Kidney epithelial cell (primary cell): ENCODE data around the gene TP73. TPM values are rescaled to one million over a fixed set of nuclear protein-coding genes. Genes with fewer than 3 reads are reported as not detected.

Experiments
- DNase-seq: peaks from one replicate; pipeline ENCODE4 v3.0.0-alpha.2; 2010; ENCODE audit warnings: low read depth
- H3K27me3 ChIP-seq: 2 replicates; pipeline ENCODE4 v1.6.0; 2011; ENCODE audit warnings: low read length; ENCODE audit not compliant: control insufficient read depth, insufficient read depth
- H3K36me3 ChIP-seq: 2 replicates; pipeline ENCODE4 v1.5.1; 2011; ENCODE audit warnings: low read length; ENCODE audit not compliant: control insufficient read depth, insufficient read depth
- H3K4me3 ChIP-seq: 2 replicates; pipeline ENCODE4 v1.5.1; 2011; ENCODE audit warnings: low read depth, mild to moderate bottlenecking, control low read depth, low read length
- CTCF ChIP-seq: IDR thresholded peaks from 2 replicates; pipeline ENCODE4 v1.5.1; 2011; ENCODE audit warnings: mild to moderate bottlenecking, moderate library complexity, low read length, control low read depth, inconsistent platforms; ENCODE audit not compliant: insufficient read depth, poor library complexity, severe bottlenecking
- total RNA-seq: library from RNA; depleted of rRNA; stranded (reverse); fragments of >200 nt; gene quantifications from 2 replicates; pipeline ENCODE4 v1.2.3, GENCODE V29; 2015

TP73 gene
- total RNA-seq, 1 donor from 2014 or later = 0.04 TPM

GRCh38 chr1:3658231-3658615, 5.9 kb downstream of the TP73 start:
- TF ChIP-seq CTCF = no peak
- H3K36me3 ChIP-seq = no peaks in the 10 kb centered on the region
- no peak for DNase-seq
- H3K4me3 ChIP-seq = no peak overlapping the region
- H3K27me3 ChIP-seq = peaks cover 40% of the 10 kb centered on the region

- no peaks in the 10 kb centered on the region for H3K36me3 ChIP-seq
- H3K27me3 ChIP-seq = peaks cover 32% of the 10 kb centered on the region
- no peak overlapping the region for H3K4me3 ChIP-seq
- DNase-seq = no peak
- TF ChIP-seq CTCF = no peak
Observed at GRCh38 chr1:3659093-3659492, 6.8 kb downstream of the TP73 start.

- Histone ChIP-seq H3K27me3 (peaks cover 16% of the 10 kb centered on the region), H3K4me3 (no peak overlapping the region), H3K36me3 (no peaks in the 10 kb centered on the region)
- no peak for DNase-seq
- TF ChIP-seq CTCF = no peak
Observed at GRCh38 chr1:3660704-3661103, 8.4 kb downstream of the TP73 start.

- peaks cover 10% of the 10 kb centered on the region for H3K27me3 ChIP-seq
- TF ChIP-seq CTCF = no peak
- no peak overlapping the region for H3K4me3 ChIP-seq
- DNase-seq = no peak
- no peaks in the 10 kb centered on the region for H3K36me3 ChIP-seq
Observed at GRCh38 chr1:3661631-3662030, 9.3 kb downstream of the TP73 start.

GRCh38 chr1:3662080-3662671, 9.9 kb downstream of the TP73 start:
- no peak overlapping the region for H3K4me3 ChIP-seq
- peaks cover 8% of the 10 kb centered on the region for H3K27me3 ChIP-seq
- TF ChIP-seq CTCF = no peak
- DNase-seq = no peak
- no peaks in the 10 kb centered on the region for H3K36me3 ChIP-seq

- H3K27me3 ChIP-seq = peaks cover 9% of the 10 kb centered on the region
- DNase-seq = no peak
- no peaks in the 10 kb centered on the region for H3K36me3 ChIP-seq
- TF ChIP-seq CTCF = no peak
- H3K4me3 ChIP-seq = no peak overlapping the region
Observed at GRCh38 chr1:3663999-3664699, 11.8 kb downstream of the TP73 start.
